Right cardiac atrium (tissue), 5 donors: ENCODE results near the gene DUOX1. TPM values are rescaled to one million over a fixed set of nuclear protein-coding genes. Genes with fewer than 3 reads are reported as not detected.

Experiments
- ATAC-seq, 2 donors: fragments of 200-7000 bp; cut with Tn5 transposase; one replicate each; pipeline versions ENCODE4 v1.8.0 to v1.9.1; 2020; ENCODE audit warnings: moderate library complexity in 2 of 2, mild to moderate bottlenecking in 1 of 2
- DNase-seq, 3 donors: peaks; one replicate each; pipeline ENCODE4 v3.0.0-alpha.2; 2020
- H3K27ac ChIP-seq: one replicate; pipeline ENCODE4 v1.5.1; 2013; ENCODE audit warnings: mild to moderate bottlenecking, low read length, control low read depth, moderate library complexity
- H3K27me3 ChIP-seq: one replicate; pipeline ENCODE4 v1.6.1; 2013; ENCODE audit not compliant: control insufficient read depth, insufficient read depth
- H3K4me1 ChIP-seq: one replicate; pipeline ENCODE4 v1.6.1; 2013; ENCODE audit warnings: low read length; ENCODE audit not compliant: control insufficient read depth, insufficient read depth
- H3K4me3 ChIP-seq: one replicate; pipeline ENCODE4 v1.5.1; 2013; ENCODE audit warnings: low read length, control low read depth
- H3K9me3 ChIP-seq: one replicate; pipeline ENCODE4 v1.6.1; 2013; ENCODE audit warnings: low read length; ENCODE audit not compliant: control insufficient read depth
- WGBS: extraction: QIAGEN DNeasy Blood & Tissue Kit; methylation state at CpG from one replicate; pipeline ENCODE4 v1.1.7; 2013; 5-methylcytosine and 5-hydroxymethylcytosine counted together
- intact Hi-C, 4 donors: fragments of 100-400 bp; cut with DNase I; formaldehyde crosslinking; loops; one replicate each; pipeline versions ENCODE4 v1.11.0 to v1.14.0; 2022 to 2023
- polyA plus RNA-seq: library from polyadenylated mRNA; stranded (reverse); fragments of 200-250 nt; gene quantifications from one replicate; pipeline ENCODE4 v1.2.3, GENCODE V29; 2013
- total RNA-seq, 4 donors: library from RNA; stranded (reverse); fragmentation: NEBNext Ultra II Directional; extraction: Animal tissue kit (Norgen Biotek cat#: 25700); gene quantifications; one replicate each; pipeline ENCODE4 v1.2.1, GENCODE V29; 2021
- donor health status: healthy with polysubstance abuse.
- donor health status: DM: no; HTN: yes; CAD: no.
- donor health status: DM: no; HTN: no; CAD: no.
- donor health status: DM: no; HTN: yes; CAD: no; lungs with severe emphysema.
- donor health status: DM: yes; HTN: yes; CAD: no.

DUOX1 gene
- total and polyA plus RNA-seq, 5 donors, result 1.9 to 6.1 (median 3.3) TPM

DNA sequence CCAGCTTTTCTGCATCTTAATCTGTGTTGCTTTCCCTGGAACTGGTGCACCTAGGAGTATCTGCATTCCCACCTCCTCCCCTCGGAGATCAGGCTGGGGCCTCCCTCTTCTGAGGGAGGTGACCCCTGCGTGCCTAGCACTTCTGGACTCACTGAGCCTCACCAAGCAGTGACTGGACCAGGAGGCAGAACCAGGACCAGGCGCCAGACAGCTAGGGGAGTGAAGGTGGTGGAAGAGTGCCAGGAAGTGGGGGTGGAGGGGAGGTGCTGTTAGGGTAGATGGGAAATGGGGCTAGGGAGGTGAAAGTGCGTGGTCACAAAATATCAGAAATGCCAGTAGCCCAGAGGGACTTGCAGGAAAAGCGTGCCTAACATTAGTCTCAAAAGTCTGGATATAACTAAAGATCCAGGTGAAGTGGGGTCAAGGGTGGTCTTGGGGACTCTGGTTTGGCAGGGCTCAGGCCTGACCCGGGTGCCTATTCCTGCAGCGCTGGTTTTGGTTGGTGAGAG lies 14.4 kb upstream of the DUOX1 start:
- DNase-seq (peak in 1 of 3 donors; percentile 15), ATAC-seq (no peak)
- no peaks in the 10 kb centered on the region for H3K9me3 ChIP-seq
- intact Hi-C loops, result loop anchor here in 2 of 4 donors (10.0 kb wide), 2 partner anchors 81 to 141 kb away; no protein-coding TSS in a partner anchor
- no peak overlapping the region for H3K27ac ChIP-seq
- no peaks in the 10 kb centered on the region for H3K4me1 ChIP-seq
- no peak overlapping the region for H3K4me3 ChIP-seq
- WGBS, result 66% methylated on average over 7 of the region's 7 CpGs
- no peaks in the 10 kb centered on the region for H3K27me3 ChIP-seq

DNA sequence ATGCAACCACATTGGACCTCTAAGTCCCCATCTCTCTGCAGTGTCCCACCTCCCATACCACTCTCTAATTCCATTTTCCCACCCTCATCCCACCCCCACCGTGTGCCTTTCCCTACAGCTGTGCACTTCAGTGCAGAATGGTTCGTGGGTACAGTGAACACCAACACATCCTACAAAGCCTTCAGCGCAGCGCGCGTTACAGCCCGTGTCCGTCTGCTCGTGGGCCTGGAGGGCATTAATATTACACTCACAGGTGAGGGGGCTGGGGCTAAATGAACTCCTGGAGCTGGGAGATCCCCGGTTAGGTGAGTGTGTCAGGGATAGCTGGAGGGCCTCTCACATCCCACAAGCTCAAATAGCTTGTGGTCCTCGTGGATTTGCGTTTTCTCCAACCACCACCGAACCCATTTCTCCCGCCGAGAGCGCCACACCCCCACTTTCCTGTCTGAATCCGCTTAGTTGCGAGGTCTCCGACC lies 13.8 kb upstream of the DUOX1 start:
- no peak overlapping the region for H3K4me3 ChIP-seq
- H3K27ac ChIP-seq, result no peak overlapping the region
- H3K9me3 ChIP-seq, result no peaks in the 10 kb centered on the region
- WGBS, result 37% methylated on average over 19 of the region's 19 CpGs
- ATAC-seq, result no peak
- intact Hi-C loops, result loop anchor here in 2 of 4 donors (10.0 kb wide), 2 partner anchors 81 to 141 kb away; no protein-coding TSS in a partner anchor
- peak in 1 of 3 donors; percentile 11 for DNase-seq
- no peaks in the 10 kb centered on the region for H3K27me3 ChIP-seq
- no peaks in the 10 kb centered on the region for H3K4me1 ChIP-seq

DNA sequence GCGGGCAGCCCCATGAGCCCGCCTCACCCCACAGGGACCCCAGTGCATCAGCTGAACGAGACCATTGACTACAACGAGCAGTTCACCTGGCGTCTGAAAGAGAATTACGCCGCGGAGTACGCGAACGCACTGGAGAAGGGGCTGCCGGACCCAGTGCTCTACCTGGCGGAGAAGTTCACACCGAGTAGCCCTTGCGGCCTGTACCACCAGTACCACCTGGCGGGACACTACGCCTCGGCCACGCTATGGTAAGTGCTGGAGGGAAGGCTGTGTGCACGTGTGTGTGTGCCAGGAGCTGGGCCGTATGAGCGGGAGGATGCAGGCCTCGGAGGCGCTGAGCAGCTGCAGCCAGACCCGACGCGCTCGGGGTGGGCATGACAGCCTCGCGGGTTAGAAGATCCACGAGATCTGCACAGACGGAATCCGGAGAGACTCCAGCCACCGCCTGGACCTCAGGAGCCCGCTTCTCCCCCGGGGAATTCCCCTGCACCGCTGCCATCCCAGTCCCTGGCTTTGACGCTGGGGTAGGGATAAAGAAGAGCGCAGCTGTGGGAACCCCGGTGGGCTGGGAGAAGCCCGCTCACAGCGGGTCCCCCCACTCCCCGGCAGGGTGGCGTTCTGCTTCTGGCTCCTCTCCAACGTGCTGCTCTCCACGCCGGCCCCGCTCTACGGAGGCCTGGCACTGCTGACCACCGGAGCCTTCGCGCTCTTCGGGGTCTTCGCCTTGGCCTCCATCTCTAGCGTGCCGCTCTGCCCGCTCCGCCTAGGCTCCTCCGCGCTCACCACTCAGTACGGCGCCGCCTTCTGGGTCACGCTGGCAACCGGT lies 13.1 kb upstream of the DUOX1 start:
- Histone ChIP-seq H3K4me1 (no peaks in the 10 kb centered on the region), H3K27me3 (no peaks in the 10 kb centered on the region), H3K9me3 (no peaks in the 10 kb centered on the region), H3K4me3 (no peak overlapping the region), H3K27ac (no peak overlapping the region)
- intact Hi-C loops, result loop anchor here in 2 of 4 donors (10.0 kb wide), 2 partner anchors 82 to 142 kb away; no protein-coding TSS in a partner anchor
- ATAC-seq, result peak in 1 of 2 donors; percentile 13
- WGBS, result 29% methylated on average over 65 of the region's 65 CpGs
- DNase-seq, result peak in 1 of 3 donors; percentile 54

DNA sequence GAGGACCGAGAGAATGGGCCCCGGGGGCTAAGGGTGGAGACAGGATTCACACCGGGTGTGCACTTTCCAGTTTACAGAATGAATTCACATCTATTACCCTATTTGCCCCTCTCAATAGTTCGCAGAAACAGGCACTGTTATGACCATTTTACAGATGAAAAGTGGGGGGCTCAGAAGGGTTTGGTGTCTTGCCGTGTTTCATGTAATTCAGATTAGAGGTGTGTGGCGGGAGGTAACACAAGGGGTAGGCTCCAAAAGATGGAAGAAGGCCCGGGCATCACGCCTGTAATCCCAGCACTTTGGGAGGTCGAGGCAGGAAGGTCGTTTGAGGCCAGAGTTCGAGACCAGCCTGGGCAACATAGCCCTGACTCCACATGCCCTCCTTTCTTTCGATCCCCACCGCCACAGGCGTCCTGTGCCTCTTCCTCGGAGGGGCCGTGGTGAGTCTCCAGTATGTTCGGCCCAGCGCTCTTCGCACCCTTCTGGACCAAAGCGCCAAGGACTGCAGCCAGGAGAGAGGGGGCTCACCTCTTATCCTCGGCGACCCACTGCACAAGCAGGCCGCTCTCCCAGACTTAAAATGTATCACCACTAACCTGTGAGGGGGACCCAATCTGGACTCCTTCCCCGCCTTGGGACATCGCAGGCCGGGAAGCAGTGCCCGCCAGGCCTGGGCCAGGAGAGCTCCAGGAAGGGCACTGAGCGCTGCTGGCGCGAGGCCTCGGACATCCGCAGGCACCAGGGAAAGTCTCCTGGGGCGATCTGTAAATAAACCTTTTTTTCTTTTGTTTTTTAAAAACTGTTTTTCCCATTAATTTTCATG lies 12.3 kb upstream of the DUOX1 start:
- H3K27ac ChIP-seq, result no peak overlapping the region
- H3K27me3 ChIP-seq, result no peaks in the 10 kb centered on the region
- no peaks in the 10 kb centered on the region for H3K9me3 ChIP-seq
- no peaks in the 10 kb centered on the region for H3K4me1 ChIP-seq
- peak in 1 of 3 donors; percentile 48 for DNase-seq
- intact Hi-C loops, result loop anchor here in 2 of 4 donors (10.0 kb wide), 2 partner anchors 83 to 143 kb away; no protein-coding TSS in a partner anchor
- 41% methylated on average over 33 of the region's 33 CpGs for WGBS
- no peak overlapping the region for H3K4me3 ChIP-seq
- ATAC-seq, result peak; percentile 28 to 46

DNA sequence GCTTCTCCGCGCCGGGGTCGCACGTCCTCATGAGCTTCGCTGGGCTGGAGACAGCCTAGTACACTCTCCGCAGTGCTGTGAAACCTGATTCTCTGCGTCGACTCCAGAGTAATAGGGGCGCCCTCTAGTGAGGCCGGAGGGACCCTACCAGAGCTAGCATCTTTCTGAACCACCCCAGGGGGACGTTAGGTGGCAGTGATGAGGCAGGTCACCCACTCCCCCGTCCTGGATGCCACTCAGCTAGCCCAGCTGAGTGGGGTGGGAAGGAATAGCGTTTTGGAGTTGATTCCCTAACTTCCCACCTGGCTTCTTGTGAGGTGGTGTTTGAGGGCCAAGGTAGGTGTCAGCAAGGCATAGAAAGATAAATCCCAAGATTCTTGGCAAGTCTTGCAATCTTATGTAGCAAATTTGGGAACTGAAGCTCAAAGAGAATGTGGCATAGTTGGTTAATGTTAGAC lies 11.6 kb upstream of the DUOX1 start:
- Histone ChIP-seq H3K4me1 (no peaks in the 10 kb centered on the region), H3K9me3 (no peaks in the 10 kb centered on the region), H3K4me3 (no peak overlapping the region), H3K27me3 (no peaks in the 10 kb centered on the region), H3K27ac (no peak overlapping the region)
- ATAC-seq (peak; percentile 94 to 96), DNase-seq (peak; percentile 87 to 94 (median 90))
- under 1% methylated on average over 14 of the region's 14 CpGs for WGBS
- intact Hi-C loops, result loop anchor here in 2 of 4 donors (10.0 kb wide), 2 partner anchors 83 to 143 kb away; no protein-coding TSS in a partner anchor

DNA sequence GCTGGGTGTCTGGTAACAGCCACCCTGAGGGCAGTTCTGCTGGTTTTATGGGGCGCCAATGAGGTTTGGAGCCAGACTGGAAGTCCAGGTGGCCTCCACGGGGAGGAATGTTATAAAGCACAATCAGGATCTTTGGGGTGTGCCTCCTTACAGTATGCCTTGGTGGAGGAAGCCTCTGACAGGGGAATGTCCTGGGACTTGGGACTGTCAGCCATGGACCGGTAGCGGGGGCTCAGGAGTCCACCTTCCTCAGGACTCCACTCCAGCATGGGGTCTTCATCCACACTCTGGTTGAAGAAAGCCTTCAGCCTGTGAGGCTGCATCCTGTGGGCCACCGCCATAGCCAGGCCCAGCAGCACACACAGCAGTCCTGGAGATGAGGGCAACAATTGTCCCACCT lies 10.8 kb upstream of the DUOX1 start:
- peak in 1 of 3 donors; percentile 27 for DNase-seq
- intact Hi-C loops, result loop anchor here in 2 of 4 donors (10.0 kb wide), 2 partner anchors 84 to 144 kb away; no protein-coding TSS in a partner anchor
- WGBS, result 89% methylated on average over 5 of the region's 5 CpGs
- no peak for ATAC-seq
- no peaks in the 10 kb centered on the region for H3K9me3 ChIP-seq
- H3K27ac ChIP-seq, result no peak overlapping the region
- no peak overlapping the region for H3K4me3 ChIP-seq
- no peaks in the 10 kb centered on the region for H3K27me3 ChIP-seq
- no peaks in the 10 kb centered on the region for H3K4me1 ChIP-seq

DNA sequence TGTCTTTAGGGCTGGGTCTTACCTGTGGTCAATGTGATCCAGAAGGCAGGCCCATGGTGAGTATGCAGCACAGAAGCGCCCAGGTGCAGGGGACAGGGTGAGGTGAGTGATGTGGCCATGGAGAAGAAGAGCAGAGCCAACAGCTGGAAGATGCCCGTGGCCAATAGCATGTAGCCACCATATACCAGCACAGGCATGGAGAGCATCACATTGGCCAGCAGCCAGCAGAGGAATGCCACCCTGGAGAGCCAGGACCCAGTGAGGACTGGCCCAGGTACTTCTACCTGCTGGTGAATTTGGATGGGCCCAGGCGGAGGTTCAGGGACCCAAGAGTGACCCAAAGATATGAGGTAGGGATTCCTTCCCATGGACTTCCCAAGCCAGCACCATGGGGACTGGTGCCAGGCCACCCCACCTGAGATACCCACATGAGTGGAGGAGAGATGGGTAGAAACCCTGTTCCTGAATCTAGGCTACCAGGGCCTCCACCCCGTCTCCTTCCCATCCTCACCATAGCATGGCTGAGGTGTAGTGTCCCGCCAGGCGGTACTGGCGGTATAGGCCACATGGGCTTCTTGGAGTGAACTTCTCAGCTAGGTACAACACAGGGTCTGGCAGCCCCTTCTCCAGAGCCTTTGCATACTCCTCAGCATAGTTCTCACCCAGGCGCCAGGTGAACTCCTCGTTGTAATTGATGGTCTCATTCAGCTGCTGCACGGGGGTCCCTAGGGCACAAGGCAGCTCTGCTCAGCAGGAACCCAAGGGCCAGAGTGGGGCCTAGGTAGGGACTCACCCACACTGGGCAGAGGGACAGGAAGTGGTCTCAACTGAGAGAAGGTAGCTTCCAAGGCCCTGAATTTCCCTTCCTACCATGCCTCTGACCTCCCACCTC lies 9.5 kb upstream of the DUOX1 start:
- Histone ChIP-seq H3K27me3 (no peaks in the 10 kb centered on the region), H3K4me1 (no peaks in the 10 kb centered on the region), H3K27ac (no peak overlapping the region), H3K4me3 (no peak overlapping the region), H3K9me3 (no peaks in the 10 kb centered on the region)
- 94% methylated on average over 10 of the region's 10 CpGs for WGBS
- no peak for DNase-seq
- no peak for ATAC-seq
- intact Hi-C loops, result no loop called here

DNA sequence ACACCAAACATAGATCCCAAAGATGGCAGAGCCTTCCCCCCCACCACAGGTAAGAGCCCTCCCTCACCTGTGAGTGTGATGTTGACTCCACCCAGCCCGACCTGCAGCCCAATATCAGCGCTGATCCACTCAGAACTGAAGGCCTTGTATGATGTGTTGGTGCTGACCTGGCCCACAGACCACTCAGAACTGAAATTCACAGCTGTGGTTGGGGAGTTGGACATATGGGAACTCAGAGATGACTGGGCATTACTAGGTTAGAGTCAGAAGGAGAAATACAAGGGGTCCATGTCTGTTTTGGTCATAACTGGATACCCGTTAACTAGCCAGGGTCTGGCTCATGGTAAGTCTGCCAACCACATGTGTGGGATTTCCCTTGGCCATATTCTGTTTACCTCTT lies 8.8 kb upstream of the DUOX1 start:
- Histone ChIP-seq H3K9me3 (no peaks in the 10 kb centered on the region), H3K27me3 (no peaks in the 10 kb centered on the region), H3K4me3 (no peak overlapping the region), H3K4me1 (no peaks in the 10 kb centered on the region), H3K27ac (no peak overlapping the region)
- DNase-seq (no peak), ATAC-seq (no peak)
- WGBS, result 93% methylated on average over 3 of the region's 3 CpGs
- intact Hi-C loops, result no loop called here

DNA sequence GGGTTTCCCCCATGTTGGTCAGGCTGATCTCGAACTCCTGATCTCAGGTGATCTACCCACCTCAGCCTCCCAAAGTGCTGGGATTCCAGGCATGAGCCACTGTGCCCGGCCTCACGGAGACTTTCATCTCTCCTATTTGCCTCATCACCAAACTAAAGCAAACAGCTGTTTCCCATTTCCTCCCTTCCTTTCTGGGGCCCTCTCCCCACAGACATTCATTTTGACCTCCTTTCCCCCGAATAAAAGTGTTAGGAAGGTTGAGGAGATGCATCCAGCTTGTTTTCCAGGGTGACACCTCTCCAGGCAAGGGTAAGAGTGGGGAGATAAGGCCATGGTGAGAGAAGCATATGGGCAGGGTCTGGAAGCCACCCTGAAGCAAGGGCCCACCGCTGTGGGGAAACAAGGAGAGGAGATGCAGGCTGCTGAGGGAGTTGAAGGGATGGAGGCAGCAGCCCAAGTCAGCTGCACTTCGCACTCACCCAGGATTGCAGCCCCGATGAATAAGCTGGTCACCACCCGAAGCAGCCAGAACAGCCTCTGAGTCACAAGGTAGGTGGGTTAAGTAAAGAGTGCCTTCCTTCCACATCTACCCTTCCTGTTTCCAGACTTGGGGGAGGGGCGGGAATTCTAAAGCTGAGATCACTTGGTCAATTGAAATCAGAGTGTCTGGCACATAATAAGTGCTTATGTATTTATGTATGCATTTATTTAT lies 7.9 kb upstream of the DUOX1 start:
- DNase-seq (no peak), ATAC-seq (no peak)
- H3K4me3 ChIP-seq, result no peak overlapping the region
- intact Hi-C loops, result no loop called here
- H3K9me3 ChIP-seq, result no peaks in the 10 kb centered on the region
- 57% methylated on average over 9 of the region's 9 CpGs for WGBS
- H3K4me1 ChIP-seq, result no peaks in the 10 kb centered on the region
- H3K27me3 ChIP-seq, result no peaks in the 10 kb centered on the region
- H3K27ac ChIP-seq, result no peak overlapping the region
